Endothelial cell of umbilical vein (primary cell): ENCODE data around the gene PDE10A. TPM values are rescaled to one million over a fixed set of nuclear protein-coding genes. Genes with fewer than 3 reads are reported as not detected.

Experiments
- BruUV-seq: library from RNA; stranded (reverse); fragments of 400-500 nt; replicated peaks from 2 replicates; lab custom pipeline; 2021; lab: Mats Ljungman, UMichigan
- CTCF ChIA-PET: fragments of 300-600, 350-600 bp; sonication (Branson Sonifier 250); formaldehyde crosslinking; loops from one replicate; lab custom pipeline; 2021; ENCODE audit warnings: antibody characterized with exemption, inconsistent platforms; lab: Charles Lee
- POLR2A ChIA-PET: fragments of 300-600, 350-600 bp; sonication (Branson Sonifier 250); formaldehyde crosslinking; loops from one replicate; lab custom pipeline; 2021; ENCODE audit warnings: antibody characterized with exemption, inconsistent platforms; lab: Charles Lee
- DNase-seq: peaks from one replicate; pipeline ENCODE4 v3.0.0-alpha.2; 2011; ENCODE audit warnings: low read depth, low spot score
- FAIRE-seq: peaks from 2 replicates; lab custom pipeline; 2011; peaks lifted over from hg19 to GRCh38; lab: Jason Lieb, UNC
- H2AFZ ChIP-seq: 2 replicates; pipeline ENCODE4 v1.6.0; 2012; ENCODE audit warnings: low read depth, low read length, control low read depth, inconsistent platforms
- H3K27ac ChIP-seq: 2 replicates; pipeline ENCODE4 v1.5.1; 2011; ENCODE audit warnings: low read depth, mild to moderate bottlenecking, control low read depth, low read length, moderate library complexity; ENCODE audit not compliant: insufficient read depth
- H3K27me3 ChIP-seq, 2 experiments: 2 replicates each; pipeline versions ENCODE4 v1.6.0 to v1.6.1; 2011; ENCODE audit warnings: low read length in 2 of 2, mixed read lengths in 1 of 2; ENCODE audit not compliant: control insufficient read depth in 2 of 2, insufficient read depth in 2 of 2
- H3K36me3 ChIP-seq, 2 experiments: 2 replicates in 1 of 2; 3 replicates in 1 of 2; pipeline ENCODE4 v1.5.1; 2011; ENCODE audit warnings: low read length in 2 of 2, mild to moderate bottlenecking in 1 of 2, moderate library complexity in 1 of 2; ENCODE audit not compliant: control insufficient read depth in 2 of 2, insufficient read depth in 2 of 2; ENCODE audit errors: extremely low read depth in 1 of 2
- H3K4me1 ChIP-seq: 3 replicates; pipeline ENCODE4 v1.5.1; 2011; ENCODE audit warnings: mild to moderate bottlenecking, low read length; ENCODE audit not compliant: control insufficient read depth, insufficient read depth; ENCODE audit errors: extremely low read depth
- H3K4me2 ChIP-seq: 2 replicates; pipeline ENCODE4 v1.6.1; 2011; ENCODE audit warnings: low read length, control low read depth, mixed read lengths; ENCODE audit not compliant: insufficient read depth
- H3K4me3 ChIP-seq, 3 experiments: fragments of 200-600 bp in 1 of 3; sonication (generic), shearing (Covaris generic) in 1 of 3; replicated peaks in 1 of 3; 2 replicates each; pipeline ENCODE4 v1.5.1; 2011 to 2016; ENCODE audit warnings: control low read depth in 3 of 3, low read length in 3 of 3, mild to moderate bottlenecking in 2 of 3, inconsistent platforms in 1 of 3, low read depth in 1 of 3, moderate library complexity in 1 of 3; ENCODE audit not compliant: insufficient read depth in 1 of 3
- H3K79me2 ChIP-seq: 2 replicates; pipeline ENCODE4 v1.6.0; 2012; ENCODE audit warnings: low read length, inconsistent platforms; ENCODE audit not compliant: control insufficient read depth, insufficient read depth
- H3K9ac ChIP-seq: replicated peaks from 2 replicates; pipeline ENCODE3; 2011; ENCODE audit warnings: low read length, control low read depth; ENCODE audit not compliant: insufficient read depth; ENCODE audit errors: extremely low read depth
- H3K9me1 ChIP-seq: replicated peaks from 3 replicates; pipeline ENCODE4 v1.6.0; 2011; ENCODE audit warnings: mild to moderate bottlenecking, low read length; ENCODE audit not compliant: control insufficient read depth, insufficient read depth; ENCODE audit errors: extremely low read depth
- H3K9me3 ChIP-seq: replicated peaks from 2 replicates; pipeline ENCODE4 v1.5.1; 2012; ENCODE audit warnings: low read length, inconsistent platforms; ENCODE audit not compliant: control insufficient read depth, insufficient read depth
- H4K20me1 ChIP-seq: replicated peaks from 2 replicates; pipeline ENCODE3; 2011; ENCODE audit warnings: mild to moderate bottlenecking, low read length; ENCODE audit not compliant: control insufficient read depth, insufficient read depth; ENCODE audit errors: extremely low read depth
- CTCF ChIP-seq, 2 donors: IDR thresholded peaks; 1 replicate in 1 of 2; 2 replicates in 1 of 2; pipeline ENCODE4 v1.5.1; 2011; ENCODE audit warnings: low read length in 2 of 2, mild to moderate bottlenecking in 2 of 2, moderate library complexity in 2 of 2, control low read depth in 1 of 2, inconsistent platforms in 1 of 2, low read depth in 1 of 2; ENCODE audit not compliant: insufficient read depth in 1 of 2; ENCODE audit errors: extremely low read depth in 1 of 2
- EZH2 ChIP-seq: IDR thresholded peaks from 2 replicates; pipeline ENCODE4 v1.6.1; 2012; ENCODE audit warnings: borderline replicate concordance, low read depth, mild to moderate bottlenecking, moderate library complexity, low read length, inconsistent platforms; ENCODE audit not compliant: severe bottlenecking
- FOS ChIP-seq: IDR thresholded peaks from 2 replicates; pipeline ENCODE4 v1.6.1; 2011; ENCODE audit warnings: mild to moderate bottlenecking, low read length, moderate library complexity, borderline replicate concordance; ENCODE audit not compliant: insufficient read depth
- GATA2 ChIP-seq: IDR thresholded peaks from 2 replicates; pipeline ENCODE4 v1.7.0; 2011; ENCODE audit warnings: low read depth, mild to moderate bottlenecking, moderate library complexity, mixed read lengths, low read length; ENCODE audit not compliant: insufficient read length, insufficient read depth
- JUN ChIP-seq: IDR thresholded peaks from 2 replicates; pipeline ENCODE4 v1.6.1; 2011; ENCODE audit warnings: borderline replicate concordance, low read depth; ENCODE audit not compliant: insufficient read length, insufficient read depth
- MAX ChIP-seq: IDR thresholded peaks from 2 replicates; pipeline ENCODE4 v1.6.1; 2011; ENCODE audit not compliant: insufficient read depth, insufficient read length
- MYC ChIP-seq: IDR thresholded peaks from one replicate; pipeline ENCODE4 v1.6.1; 2011; ENCODE audit warnings: mild to moderate bottlenecking, low read depth, low read length
- POLR2A ChIP-seq: IDR thresholded peaks from 2 replicates; pipeline ENCODE4 v1.6.1; 2012; ENCODE audit warnings: low read depth, mild to moderate bottlenecking, control low read depth, low read length
- POLR2AphosphoS5 ChIP-seq: IDR thresholded peaks from 2 replicates; pipeline ENCODE4 v1.6.1; 2012; ENCODE audit warnings: low read depth, mild to moderate bottlenecking, control low read depth, low read length, moderate library complexity; ENCODE audit not compliant: insufficient read depth
- dilution Hi-C: fragments of 300-500 bp; cut with MboI; formaldehyde crosslinking; loops from one replicate; pipeline ENCODE4 v1.15.0; 2019; ENCODE audit warnings: low sequenced_read_pairs; ENCODE audit not compliant: extremely low pct_ligation_motif_present
- intact Hi-C: fragments of 100-400 bp; cut with micrococcal nuclease; formaldehyde crosslinking; loops from one replicate; pipeline ENCODE4 v1.10.0; 2022
- polyA plus RNA-seq, 4 experiments: library from polyadenylated mRNA; depleted of rRNA in 3 of 4; stranded (reverse) in 3 of 4; unstranded in 1 of 4; fragments of >200 nt; gene quantifications; 2 replicates each; pipeline versions ENCODE4 v1.2.1 to v1.2.3, GENCODE V29; 2011 to 2012; ENCODE audit warnings: missing spikeins in 1 of 4
- total RNA-seq: library from RNA; stranded (reverse); gene quantifications from 2 replicates; pipeline ENCODE4 v1.2.3, GENCODE V29; 2021

Gene PDE10A
- total and polyA plus RNA-seq, 2 donors (not counting 3 experiments of a cell fraction or from before 2014, with no cell fraction given), result 0.86 to 2.9 TPM

- no peak for DNase-seq
- no peak for FAIRE-seq
- H3K9ac ChIP-seq, result no peak overlapping the region
- no peaks in the 10 kb centered on the region for H4K20me1 ChIP-seq
- no peaks in the 10 kb centered on the region for H3K9me3 ChIP-seq
- H2AFZ ChIP-seq, result no peak overlapping the region
- no peaks in the 10 kb centered on the region for H3K36me3 ChIP-seq
- BruUV-seq, result no TSS peak
- no peaks in the 10 kb centered on the region for H3K27me3 ChIP-seq
- H3K27ac ChIP-seq, result no peak overlapping the region
- CTCF ChIA-PET, result interaction anchor here (1.8 kb wide), 1 partner anchor 158 kb away, joined by 5 read pairs; no protein-coding TSS in a partner anchor
- H3K79me2 ChIP-seq, result no peaks in the 10 kb centered on the region
- H3K9me1 ChIP-seq, result no peaks in the 10 kb centered on the region
- no peak overlapping the region for H3K4me3 ChIP-seq
- H3K4me2 ChIP-seq, result no peak overlapping the region
- POLR2A ChIA-PET, result no interaction called here
- no peak for TF ChIP-seq MAX
- no peak for TF ChIP-seq GATA2
- TF ChIP-seq MYC, result no peak
- no peak for TF ChIP-seq JUN
- no peak for TF ChIP-seq FOS
- TF ChIP-seq POLR2AphosphoS5, result no peak
- TF ChIP-seq CTCF (IDR thresholded peaks at IDR 0.05; ENCODE audit: extremely low read depth in 1 of 2, insufficient read depth in 1 of 2, low read depth in 1 of 2, low read length in 2 of 2), result no peak
- no peak for TF ChIP-seq EZH2
- no peak for TF ChIP-seq POLR2A
- intact Hi-C loops, result no loop called here
- H3K4me1 ChIP-seq, result no peaks in the 10 kb centered on the region
- dilution Hi-C loops, result no loop called here
Observed at GRCh38 chr6:165597821-165598220, 65.2 kb downstream of the PDE10A start.
